Stomach (tissue), 4 donors: ENCODE results near the gene TRABD2B.

Experiments used
- CTCF ChIP-seq, 7 experiments: fragments of 450-650 bp in 4 of 7; fragments of 200-600 bp in 3 of 7; sonication (generic) in 3 of 7; IDR thresholded peaks; one replicate each; pipeline ENCODE4 v1.5.1; 2016 to 2019; ENCODE audit warnings: antibody characterized with exemption in 7 of 7, control low read depth in 2 of 7, mild to moderate bottlenecking in 1 of 7
- EP300 ChIP-seq: sonication (generic); formaldehyde crosslinking; IDR thresholded peaks from one replicate; pipeline ENCODE4 v1.6.1; 2017; ENCODE audit warnings: antibody characterized with exemption
- POLR2A ChIP-seq, 4 donors: fragments of 450-650 bp; IDR thresholded peaks; one replicate each; pipeline ENCODE4 v1.6.1; 2016; ENCODE audit warnings: antibody characterized with exemption in 4 of 4, control low read depth in 2 of 4, mild to moderate bottlenecking in 1 of 4, moderate library complexity in 1 of 4

- TF ChIP-seq CTCF (IDR thresholded peaks at IDR 0.05) (no peak), EP300 (no peak), POLR2A (IDR thresholded peaks at IDR 0.05) (no peak)
These were observed 25.1 kb upstream of the TRABD2B start for GRCh38 chr1:48022306-48022705.
